IPS-15b (cell line): ENCODE data around the gene DAPP1.
"Not testable (repeated sequence)": the region's sequence is repeated elsewhere in the genome, so short reads cannot be mapped to it uniquely, and the experiment has no call there.

Experiments
- H3K27me3 ChIP-seq: one replicate; pipeline ENCODE4 v1.6.1; 2013; ENCODE audit warnings: low read length; ENCODE audit not compliant: control insufficient read depth, insufficient read depth
- H3K36me3 ChIP-seq: one replicate; pipeline ENCODE4 v1.6.1; 2013; ENCODE audit warnings: low read length; ENCODE audit not compliant: control insufficient read depth, insufficient read depth
- H3K4me1 ChIP-seq: one replicate; pipeline ENCODE4 v1.6.1; 2013; ENCODE audit warnings: mild to moderate bottlenecking, low read length; ENCODE audit not compliant: control insufficient read depth, insufficient read depth
- H3K4me3 ChIP-seq: one replicate; pipeline ENCODE4 v1.5.1; 2013; ENCODE audit warnings: low read depth, low read length
- H3K9ac ChIP-seq: one replicate; pipeline ENCODE4 v1.6.1; 2013; ENCODE audit warnings: low read depth, mild to moderate bottlenecking, low read length
- H3K9me3 ChIP-seq: one replicate; pipeline ENCODE4 v1.6.1; 2013; ENCODE audit warnings: mild to moderate bottlenecking, low read length; ENCODE audit not compliant: control insufficient read depth, insufficient read depth

DAPP1 gene

DNA sequence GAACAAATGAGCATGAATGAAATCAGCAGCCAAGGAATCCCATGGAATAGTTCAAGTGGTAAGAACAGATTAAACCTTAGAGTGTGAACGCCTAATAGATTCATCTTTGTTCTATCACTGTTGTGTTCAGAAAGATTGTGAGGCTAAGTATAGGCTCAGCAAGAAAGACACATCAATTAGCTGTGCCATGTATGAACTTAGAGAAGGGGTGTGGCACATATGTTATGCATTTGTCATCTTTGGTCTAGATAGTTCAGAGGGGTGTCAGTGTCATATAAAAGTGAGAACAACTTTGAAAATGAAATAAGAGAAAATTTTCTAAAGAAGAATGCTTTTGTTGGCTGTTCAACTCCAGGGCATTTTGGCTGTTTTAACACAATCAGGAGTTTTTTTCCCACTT lies 9.4 kb downstream of the DAPP1 start:
- no peaks in the 10 kb centered on the region for H3K27me3 ChIP-seq
- no peak overlapping the region for H3K4me3 ChIP-seq
- H3K9me3 ChIP-seq: no peaks in the 10 kb centered on the region
- no peaks in the 10 kb centered on the region for H3K36me3 ChIP-seq
- H3K9ac ChIP-seq: no peak overlapping the region
- H3K4me1 ChIP-seq: no peaks in the 10 kb centered on the region

DNA sequence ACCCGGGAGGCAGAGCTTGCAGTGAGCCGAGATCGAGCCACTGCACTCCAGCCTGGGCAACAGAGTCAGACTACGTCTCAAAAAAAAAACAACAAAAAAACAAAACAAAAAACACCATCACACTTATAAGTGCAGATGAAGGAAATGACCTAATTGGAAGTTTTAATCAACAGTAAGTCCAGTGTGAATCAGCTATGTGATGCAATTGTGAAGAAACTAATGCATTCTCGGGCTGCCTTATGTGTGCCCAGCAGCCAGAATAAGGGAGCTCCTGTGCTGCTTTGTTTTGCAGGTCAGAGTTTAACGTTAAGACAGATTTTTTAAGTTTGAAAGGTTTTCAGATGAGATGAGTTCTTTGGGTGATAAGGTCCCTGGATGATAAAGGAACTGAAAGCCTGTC lies 10.8 kb downstream of the DAPP1 start:
- Histone ChIP-seq H3K36me3 (no peaks in the 10 kb centered on the region), H3K9ac (no peak overlapping the region), H3K4me1 (no peaks in the 10 kb centered on the region), H3K4me3 (no peak overlapping the region), H3K9me3 (no peaks in the 10 kb centered on the region), H3K27me3 (no peaks in the 10 kb centered on the region)

DNA sequence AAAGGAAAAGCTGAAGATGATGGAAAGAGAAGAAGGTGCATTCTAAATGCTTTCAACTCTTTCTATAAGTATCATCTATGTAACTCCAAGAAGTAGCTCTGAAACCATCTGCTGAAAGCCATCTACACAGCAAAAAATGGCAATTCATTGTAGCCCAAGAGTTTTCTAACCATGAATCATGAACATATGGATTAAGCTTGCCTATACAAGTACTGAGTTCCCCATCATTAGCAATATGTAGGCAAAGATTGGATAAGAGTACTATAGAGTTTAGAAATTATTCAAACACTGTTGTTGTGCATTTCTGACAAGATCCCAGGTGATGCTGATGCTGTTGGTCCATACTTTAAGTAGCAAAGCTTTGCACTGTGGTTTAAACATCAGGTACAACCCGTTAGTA lies 11.2 kb downstream of the DAPP1 start:
- no peaks in the 10 kb centered on the region for H3K9me3 ChIP-seq
- no peaks in the 10 kb centered on the region for H3K27me3 ChIP-seq

DNA sequence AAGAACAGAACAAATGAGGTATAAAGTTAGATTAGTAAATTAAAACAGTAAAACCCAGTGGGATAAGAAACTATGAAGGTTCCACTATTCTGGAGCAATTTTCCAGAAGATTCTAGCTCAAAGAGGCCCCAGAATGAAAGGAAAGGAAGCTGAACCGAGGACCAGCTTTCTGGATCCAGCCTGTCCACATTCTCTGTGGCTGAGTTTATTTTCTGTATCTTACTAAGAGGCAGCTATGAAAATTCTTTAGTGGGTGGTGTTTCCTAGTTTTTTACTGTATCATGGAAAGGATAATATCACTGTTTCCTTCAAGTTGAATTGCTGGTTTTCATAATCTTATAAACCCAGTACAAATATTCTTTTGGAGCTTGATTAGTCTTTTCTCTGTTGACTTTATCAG lies 11.8 kb downstream of the DAPP1 start:
- H3K9me3 ChIP-seq: no peaks in the 10 kb centered on the region
- no peaks in the 10 kb centered on the region for H3K36me3 ChIP-seq

More for the DNA sequence above, 11.2 kb downstream of the DAPP1 start:
- Histone ChIP-seq H3K4me3 (no peak overlapping the region), H3K36me3 (no peaks in the 10 kb centered on the region), H3K4me1 (no peaks in the 10 kb centered on the region), H3K9ac (no peak overlapping the region)

DNA sequence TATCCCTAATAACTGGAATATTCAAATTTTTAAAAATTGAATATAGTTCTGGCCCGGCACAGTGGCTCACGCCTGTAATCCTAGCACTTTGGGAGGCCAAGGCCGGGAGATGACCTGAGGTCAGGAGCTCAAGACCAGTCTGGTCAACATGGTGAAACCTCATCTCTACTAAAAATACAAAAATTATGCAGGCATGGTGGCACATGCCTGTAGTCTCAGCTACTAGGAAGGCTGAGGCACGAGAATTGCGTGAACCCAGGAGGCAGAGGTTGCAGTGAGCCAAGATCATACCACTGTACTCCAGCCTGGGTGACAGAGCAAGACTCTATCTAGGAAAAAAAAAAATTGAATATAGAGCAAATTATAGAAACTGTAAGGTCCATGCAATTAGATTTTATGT lies 13.4 kb downstream of the DAPP1 start:
- H3K9ac ChIP-seq, H3K9me3 ChIP-seq, H3K36me3 ChIP-seq, H3K4me1 ChIP-seq, H3K4me3 ChIP-seq, H3K27me3 ChIP-seq: not testable (repeated sequence)

More for the DNA sequence above, 11.8 kb downstream of the DAPP1 start:
- Histone ChIP-seq H3K9ac (no peak overlapping the region), H3K4me1 (no peaks in the 10 kb centered on the region), H3K27me3 (no peaks in the 10 kb centered on the region), H3K4me3 (no peak overlapping the region)

DNA sequence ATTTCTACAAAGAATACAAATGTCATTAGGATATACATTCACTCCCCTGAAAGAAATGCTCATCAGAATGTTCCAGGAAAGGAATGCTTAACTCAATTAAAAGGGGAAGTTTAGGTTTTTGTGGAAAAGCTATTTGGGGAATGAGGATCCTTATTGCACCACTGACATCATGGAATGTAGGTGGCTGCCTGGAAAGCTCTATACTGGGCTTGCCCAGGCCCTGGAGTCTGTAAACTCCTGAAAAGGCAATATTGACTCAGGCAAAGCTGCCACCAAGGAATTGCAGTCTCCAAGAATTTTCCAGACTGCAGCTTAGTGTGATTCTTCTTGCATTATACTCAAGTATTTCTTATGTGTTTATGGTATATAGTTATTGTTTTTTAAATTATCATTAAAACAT lies 15.7 kb downstream of the DAPP1 start:
- no peaks in the 10 kb centered on the region for H3K36me3 ChIP-seq
- no peak overlapping the region for H3K4me3 ChIP-seq
- no peaks in the 10 kb centered on the region for H3K27me3 ChIP-seq
- no peak overlapping the region for H3K9ac ChIP-seq
- H3K4me1 ChIP-seq: no peaks in the 10 kb centered on the region
- H3K9me3 ChIP-seq: no peaks in the 10 kb centered on the region

DNA sequence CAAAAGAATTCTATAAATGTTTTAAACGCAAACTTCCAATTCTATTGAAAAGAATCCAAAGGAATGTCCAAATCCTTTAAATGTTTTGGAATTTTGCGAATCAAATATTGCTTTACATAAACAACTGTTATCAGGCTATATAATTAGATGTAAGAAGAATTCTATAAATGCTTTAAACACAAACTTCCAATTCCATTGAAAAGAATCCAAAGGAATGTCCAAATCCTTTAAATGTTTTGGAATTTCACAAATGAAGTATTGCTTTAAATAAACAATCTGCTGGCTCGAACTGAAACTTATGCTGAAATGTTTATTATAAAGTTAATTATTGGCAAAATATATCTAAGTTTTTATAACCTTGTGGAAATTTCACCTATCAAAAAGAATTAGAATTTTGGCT lies 16.1 kb downstream of the DAPP1 start:
- Histone ChIP-seq H3K9ac (no peak overlapping the region), H3K4me3 (no peak overlapping the region), H3K9me3 (no peaks in the 10 kb centered on the region), H3K4me1 (no peaks in the 10 kb centered on the region), H3K27me3 (no peaks in the 10 kb centered on the region), H3K36me3 (no peaks in the 10 kb centered on the region)

DNA sequence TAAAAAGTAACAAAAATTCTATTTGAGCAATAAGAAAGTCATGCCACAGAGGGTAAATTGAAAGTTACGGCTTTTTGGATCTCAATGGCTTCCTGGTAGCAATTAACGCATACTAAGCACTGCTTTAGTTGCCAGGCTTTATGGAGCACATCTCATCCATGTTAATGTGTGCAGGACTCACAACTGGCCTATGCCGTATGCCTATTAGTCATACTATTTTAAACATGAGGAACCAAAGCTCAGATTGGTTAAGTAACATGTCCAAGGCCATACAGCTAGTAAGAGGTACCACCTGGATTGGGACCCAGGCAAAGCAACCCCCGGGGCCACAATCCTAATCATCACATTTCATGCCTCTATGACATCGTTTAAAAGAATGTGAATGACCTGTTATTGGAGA lies 17.1 kb downstream of the DAPP1 start:
- Histone ChIP-seq H3K36me3 (no peaks in the 10 kb centered on the region), H3K27me3 (no peaks in the 10 kb centered on the region), H3K4me1 (no peaks in the 10 kb centered on the region), H3K4me3 (no peak overlapping the region), H3K9ac (no peak overlapping the region), H3K9me3 (no peaks in the 10 kb centered on the region)

DNA sequence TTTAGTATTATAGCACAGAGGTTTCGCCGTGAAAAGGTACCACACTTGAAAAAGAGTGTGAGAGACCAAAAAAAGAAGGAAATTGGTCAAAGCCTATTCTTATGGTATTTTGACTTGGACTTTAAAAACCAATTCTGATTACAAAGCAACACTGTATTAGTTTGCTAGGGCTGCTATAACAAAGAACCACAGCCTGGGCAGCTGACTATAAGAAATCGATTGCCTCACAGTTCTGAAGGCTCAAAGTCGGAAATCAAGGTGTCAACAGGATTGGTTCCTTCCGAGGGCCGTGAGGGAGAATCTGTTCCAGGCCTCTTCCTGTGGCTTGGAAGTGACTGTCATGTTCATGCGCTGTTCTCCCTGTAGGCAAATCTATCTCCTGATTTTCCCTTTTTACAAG lies 17.9 kb downstream of the DAPP1 start:
- Histone ChIP-seq H3K36me3 (no peaks in the 10 kb centered on the region), H3K4me1 (no peaks in the 10 kb centered on the region), H3K4me3 (no peak overlapping the region), H3K27me3 (no peaks in the 10 kb centered on the region), H3K9ac (no peak overlapping the region), H3K9me3 (no peaks in the 10 kb centered on the region)

DNA sequence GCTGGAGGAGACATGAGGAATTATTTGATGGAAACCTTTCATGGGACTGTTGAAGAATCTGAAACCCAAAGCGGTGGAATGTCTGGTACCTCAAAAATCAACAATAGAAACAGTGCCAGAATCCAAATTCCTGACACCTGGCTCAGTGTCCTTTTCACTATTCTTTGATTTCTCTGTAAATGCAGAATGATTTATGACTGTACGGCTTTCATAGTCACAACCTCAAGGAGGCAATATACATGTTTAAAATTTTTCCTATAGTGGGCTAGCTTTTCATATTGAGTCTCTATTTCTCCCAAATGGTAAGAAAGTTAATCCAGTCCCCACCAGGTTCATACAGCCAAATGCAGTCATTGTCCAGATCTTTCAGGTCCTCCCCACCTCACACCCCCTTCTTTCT lies 19.3 kb downstream of the DAPP1 start:
- Histone ChIP-seq H3K36me3 (no peaks in the 10 kb centered on the region), H3K27me3 (no peaks in the 10 kb centered on the region), H3K4me3 (no peak overlapping the region), H3K9ac (no peak overlapping the region), H3K9me3 (no peaks in the 10 kb centered on the region), H3K4me1 (no peaks in the 10 kb centered on the region)

DNA sequence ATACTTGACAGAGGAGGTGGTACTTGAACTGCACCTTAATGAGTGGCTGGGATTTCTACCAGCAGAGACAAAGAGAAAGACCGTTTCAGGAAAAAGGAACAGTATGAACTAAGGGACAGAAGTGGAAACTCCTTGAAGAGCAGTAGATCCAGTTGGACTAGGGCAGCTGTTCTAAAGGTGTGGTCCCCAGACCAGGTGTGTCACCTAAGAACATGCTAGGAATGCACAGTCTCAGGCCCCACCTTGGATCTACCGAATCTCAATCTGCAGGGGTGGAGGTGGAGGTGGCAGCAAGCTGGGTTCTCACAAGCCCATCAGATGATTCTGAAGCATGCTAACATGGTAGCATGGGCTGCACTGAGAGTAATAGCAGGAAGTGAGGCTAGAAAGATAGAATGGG lies 22.3 kb downstream of the DAPP1 start:
- H3K9me3 ChIP-seq: no peaks in the 10 kb centered on the region
- no peak overlapping the region for H3K4me3 ChIP-seq
- no peaks in the 10 kb centered on the region for H3K27me3 ChIP-seq
- H3K9ac ChIP-seq: no peak overlapping the region
- H3K36me3 ChIP-seq: no peaks in the 10 kb centered on the region
- H3K4me1 ChIP-seq: no peaks in the 10 kb centered on the region

DNA sequence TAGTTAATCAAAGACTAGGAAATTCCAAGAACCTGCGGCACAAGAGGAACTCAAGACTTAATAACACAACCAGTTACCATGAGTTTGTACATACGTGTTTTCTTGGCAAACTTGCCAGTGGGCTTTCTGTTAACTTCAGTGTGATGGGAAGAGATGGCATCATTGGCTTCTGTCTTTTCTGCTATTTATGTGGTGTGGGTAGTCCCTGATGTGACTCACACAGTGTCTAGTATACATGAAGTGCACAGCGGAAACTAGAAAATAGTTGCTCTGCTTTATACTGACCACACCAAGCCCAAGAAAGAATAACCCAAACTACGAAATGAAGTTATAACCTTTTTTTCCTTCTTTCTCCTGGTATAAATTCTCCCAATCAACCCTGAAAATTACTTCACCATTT lies 24.5 kb downstream of the DAPP1 start:
- Histone ChIP-seq H3K4me3 (no peak overlapping the region), H3K27me3 (no peaks in the 10 kb centered on the region), H3K36me3 (no peaks in the 10 kb centered on the region), H3K9me3 (no peaks in the 10 kb centered on the region), H3K4me1 (no peaks in the 10 kb centered on the region), H3K9ac (no peak overlapping the region)

DNA sequence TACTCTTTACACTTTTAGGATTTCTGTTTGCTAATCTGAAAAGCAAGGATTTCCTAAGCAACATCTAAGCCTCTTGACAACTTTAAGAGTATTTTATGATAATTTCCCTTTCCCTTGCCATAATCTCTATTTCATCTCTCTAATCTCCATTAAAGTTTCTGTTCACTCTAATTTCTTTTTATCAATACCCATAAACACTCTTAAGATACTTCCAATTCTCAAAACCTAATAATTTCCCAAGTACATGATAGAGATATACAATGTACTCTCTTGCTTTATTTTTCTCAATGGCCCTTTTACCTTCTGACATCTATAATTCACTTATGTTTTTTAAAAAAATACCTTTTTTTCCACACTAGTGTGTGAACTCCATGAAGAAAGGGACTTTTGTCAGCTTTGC lies 26.8 kb downstream of the DAPP1 start:
- no peaks in the 10 kb centered on the region for H3K27me3 ChIP-seq
- no peak overlapping the region for H3K4me3 ChIP-seq
- no peak overlapping the region for H3K9ac ChIP-seq
- H3K9me3 ChIP-seq: no peaks in the 10 kb centered on the region
- no peaks in the 10 kb centered on the region for H3K4me1 ChIP-seq
- no peaks in the 10 kb centered on the region for H3K36me3 ChIP-seq
